SJSA1 (cell line): ENCODE data around the gene ALDOC. TPM values are rescaled to one million over a fixed set of nuclear protein-coding genes. Genes with fewer than 3 reads are reported as not detected.

Experiments
- DNase-seq, 2 experiments: peaks; one replicate each; pipeline ENCODE4 v3.0.0-alpha.2; 2015 to 2020; ENCODE audit warnings: low spot score in 2 of 2, low read depth in 1 of 2
- H3K27ac ChIP-seq: fragments of 250-450 bp; sonication (Bioruptor Pico); 2 replicates; pipeline ENCODE4 v1.5.1; 2020; ENCODE audit warnings: mild to moderate bottlenecking, moderate library complexity
- H3K27me3 ChIP-seq: fragments of 250-450 bp; sonication (Bioruptor Pico); replicated peaks from 2 replicates; pipeline ENCODE4 v1.5.1; 2020; ENCODE audit warnings: mild to moderate bottlenecking, moderate library complexity
- H3K36me3 ChIP-seq: fragments of 250-450 bp; sonication (Bioruptor Pico); 2 replicates; pipeline ENCODE4 v1.5.1; 2020; ENCODE audit warnings: mild to moderate bottlenecking
- H3K4me1 ChIP-seq: fragments of 250-450 bp; sonication (Bioruptor Pico); replicated peaks from 2 replicates; pipeline ENCODE4 v1.6.1; 2021; ENCODE audit warnings: mild to moderate bottlenecking
- H3K4me3 ChIP-seq: fragments of 250-450 bp; sonication (Bioruptor Pico); 2 replicates; pipeline ENCODE4 v1.5.1; 2020; ENCODE audit warnings: mild to moderate bottlenecking
- H3K9me3 ChIP-seq: fragments of 250-450 bp; sonication (Bioruptor Pico); replicated peaks from 2 replicates; pipeline ENCODE4 v1.5.1; 2020; ENCODE audit warnings: mild to moderate bottlenecking
- total RNA-seq: library from RNA; depleted of rRNA; stranded (reverse); fragments of >200 nt; shearing (Covaris generic); gene quantifications from 2 replicates; pipeline ENCODE4 v1.2.3, GENCODE V29; 2014

ALDOC gene
- total RNA-seq, 1 experiment from 2014 or later: 9.4 TPM

GRCh38 chr17:28575126-28575795, 1.4 kb downstream of the ALDOC start:
- DNase-seq: no peak
- peaks cover 56% of the 10 kb centered on the region for H3K36me3 ChIP-seq
- H3K4me3 ChIP-seq: no peak overlapping the region
- H3K4me1 ChIP-seq: peaks cover 16% of the 10 kb centered on the region
- no peaks in the 10 kb centered on the region for H3K9me3 ChIP-seq
- H3K27me3 ChIP-seq: no peaks in the 10 kb centered on the region
- no peak overlapping the region for H3K27ac ChIP-seq

- Histone ChIP-seq H3K4me3 (no peak overlapping the region), H3K4me1 (peaks cover 16% of the 10 kb centered on the region), H3K9me3 (no peaks in the 10 kb centered on the region), H3K36me3 (peaks cover 52% of the 10 kb centered on the region), H3K27me3 (no peaks in the 10 kb centered on the region), H3K27ac (no peak overlapping the region)
- DNase-seq: no peak
These were observed 2.2 kb downstream of the ALDOC start for GRCh38 chr17:28574526-28574925.

- Histone ChIP-seq H3K27me3 (no peaks in the 10 kb centered on the region), H3K4me3 (no peak overlapping the region), H3K27ac (no peak overlapping the region), H3K36me3 (peaks cover 48% of the 10 kb centered on the region), H3K9me3 (no peaks in the 10 kb centered on the region), H3K4me1 (peaks cover 16% of the 10 kb centered on the region)
- no peak for DNase-seq
These were observed 2.7 kb downstream of the ALDOC start for GRCh38 chr17:28573966-28574480.

- H3K27me3 ChIP-seq: no peaks in the 10 kb centered on the region
- H3K4me3 ChIP-seq: no peak overlapping the region
- DNase-seq: no peak
- H3K36me3 ChIP-seq: peaks cover 43% of the 10 kb centered on the region
- H3K27ac ChIP-seq: no peak overlapping the region
- H3K4me1 ChIP-seq: peaks cover 16% of the 10 kb centered on the region
- H3K9me3 ChIP-seq: no peaks in the 10 kb centered on the region
These were observed 3.2 kb downstream of the ALDOC start for GRCh38 chr17:28573521-28573920.

- no peaks in the 10 kb centered on the region for H3K9me3 ChIP-seq
- H3K27ac ChIP-seq: no peak overlapping the region
- no peak overlapping the region for H3K4me3 ChIP-seq
- no peaks in the 10 kb centered on the region for H3K27me3 ChIP-seq
- DNase-seq: no peak
- peaks cover 16% of the 10 kb centered on the region for H3K4me1 ChIP-seq
- H3K36me3 ChIP-seq: peaks cover 38% of the 10 kb centered on the region
These were observed 3.7 kb downstream of the ALDOC start for GRCh38 chr17:28573040-28573380.

GRCh38 chr17:28572259-28573039, 4.2 kb downstream of the ALDOC start:
- Histone ChIP-seq H3K4me3 (peak overlapping the region; percentile 70; the same call in 1 of the 2 replicates), H3K9me3 (no peaks in the 10 kb centered on the region), H3K4me1 (peaks cover 16% of the 10 kb centered on the region), H3K27me3 (no peaks in the 10 kb centered on the region), H3K36me3 (peaks cover 34% of the 10 kb centered on the region), H3K27ac (no peak overlapping the region; the same call in 1 of the 2 replicates)
- no peak for DNase-seq

GRCh38 chr17:28571361-28572122, 5.2 kb downstream of the ALDOC start, which contains the start of gene PIGS:
Gene PIGS (minus strand): TSS chr17:28571524. CDS start chr17:28571496, 28 bp downstream.
- Histone ChIP-seq H3K9me3 (no peaks in the 10 kb centered on the region), H3K27me3 (no peaks in the 10 kb centered on the region), H3K4me1 (peaks cover 10% of the 10 kb centered on the region), H3K4me3 (peak within 1 kb of the TSS; percentile 70), H3K27ac (peak within 1 kb of the TSS; percentile 32), H3K36me3 (peaks cover 31% of the 10 kb centered on the region)
- DNase-seq: peak; percentile 85 to 96

- Histone ChIP-seq H3K27ac (peak overlapping the region; percentile 18; the same call in 1 of the 2 replicates), H3K36me3 (peaks cover 29% of the 10 kb centered on the region), H3K4me3 (peak overlapping the region; percentile 70), H3K9me3 (no peaks in the 10 kb centered on the region), H3K4me1 (peaks cover 10% of the 10 kb centered on the region), H3K27me3 (no peaks in the 10 kb centered on the region)
- DNase-seq: peak in 1 of 2 experiments; percentile 26
These were observed 5.9 kb downstream of the ALDOC start for GRCh38 chr17:28570716-28571360.

- Histone ChIP-seq H3K4me1 (peaks cover 10% of the 10 kb centered on the region), H3K9me3 (no peaks in the 10 kb centered on the region), H3K27me3 (no peaks in the 10 kb centered on the region), H3K27ac (no peak overlapping the region), H3K36me3 (peaks cover 20% of the 10 kb centered on the region), H3K4me3 (no peak overlapping the region)
- no peak for DNase-seq
These were observed 7.2 kb downstream of the ALDOC start for GRCh38 chr17:28569446-28569845.

GRCh38 chr17:28567604-28568003, 9.1 kb downstream of the ALDOC start:
- no peaks in the 10 kb centered on the region for H3K27me3 ChIP-seq
- no peak for DNase-seq
- peaks cover 28% of the 10 kb centered on the region for H3K36me3 ChIP-seq
- H3K4me1 ChIP-seq: peaks cover 17% of the 10 kb centered on the region
- no peak overlapping the region for H3K27ac ChIP-seq
- no peaks in the 10 kb centered on the region for H3K9me3 ChIP-seq
- H3K4me3 ChIP-seq: no peak overlapping the region

- Histone ChIP-seq H3K27me3 (no peaks in the 10 kb centered on the region), H3K27ac (no peak overlapping the region), H3K4me1 (peaks cover 8% of the 10 kb centered on the region), H3K36me3 (peaks cover 52% of the 10 kb centered on the region), H3K4me3 (no peak overlapping the region), H3K9me3 (no peaks in the 10 kb centered on the region)
- DNase-seq: peak in 1 of 2 experiments; percentile 62
These were observed 13.2 kb downstream of the ALDOC start for GRCh38 chr17:28563475-28563874.

- no peak overlapping the region for H3K4me3 ChIP-seq
- no peak for DNase-seq
- H3K27me3 ChIP-seq: no peaks in the 10 kb centered on the region
- H3K9me3 ChIP-seq: no peaks in the 10 kb centered on the region
- H3K4me1 ChIP-seq: peaks cover 8% of the 10 kb centered on the region
- peaks cover 66% of the 10 kb centered on the region for H3K36me3 ChIP-seq
- H3K27ac ChIP-seq: no peak overlapping the region
These were observed 21.7 kb downstream of the ALDOC start for GRCh38 chr17:28555022-28555421.

GRCh38 chr17:28554565-28554964, 22.1 kb downstream of the ALDOC start:
- peaks cover 8% of the 10 kb centered on the region for H3K4me1 ChIP-seq
- no peaks in the 10 kb centered on the region for H3K9me3 ChIP-seq
- no peak overlapping the region for H3K4me3 ChIP-seq
- peaks cover 61% of the 10 kb centered on the region for H3K36me3 ChIP-seq
- H3K27ac ChIP-seq: no peak overlapping the region
- DNase-seq: no peak
- H3K27me3 ChIP-seq: no peaks in the 10 kb centered on the region
